Fibroblast of pulmonary artery (primary cell): ENCODE data around the gene OGFRL1.
A peak's percentile ranks its signal among the peaks of the same experiment; 100 is the strongest.

Source experiments
- DNase-seq: peaks from one replicate; pipeline ENCODE4 v3.0.0-alpha.2; 2010; ENCODE audit warnings: low read depth
- H3K4me3 ChIP-seq: replicated peaks from 2 replicates; pipeline ENCODE4 v1.5.1; 2011; ENCODE audit warnings: low read depth, mild to moderate bottlenecking, control low read depth, low read length, moderate library complexity
- CTCF ChIP-seq: IDR thresholded peaks from 2 replicates; pipeline ENCODE4 v1.5.1; 2011; ENCODE audit warnings: mild to moderate bottlenecking, control low read depth, low read length, inconsistent platforms; ENCODE audit errors: missing control alignments

The OGFRL1 gene

GRCh38 chr6:71330501-71330900 lies 41.9 kb downstream of the OGFRL1 start:
- no peak for DNase-seq
- TF ChIP-seq CTCF = no peak
- H3K4me3 ChIP-seq = no peak overlapping the region

- no peak for DNase-seq
- TF ChIP-seq CTCF = no peak
- no peak overlapping the region for H3K4me3 ChIP-seq
Measured at GRCh38 chr6:71332012-71332411, 43.4 kb downstream of the OGFRL1 start.

DNA sequence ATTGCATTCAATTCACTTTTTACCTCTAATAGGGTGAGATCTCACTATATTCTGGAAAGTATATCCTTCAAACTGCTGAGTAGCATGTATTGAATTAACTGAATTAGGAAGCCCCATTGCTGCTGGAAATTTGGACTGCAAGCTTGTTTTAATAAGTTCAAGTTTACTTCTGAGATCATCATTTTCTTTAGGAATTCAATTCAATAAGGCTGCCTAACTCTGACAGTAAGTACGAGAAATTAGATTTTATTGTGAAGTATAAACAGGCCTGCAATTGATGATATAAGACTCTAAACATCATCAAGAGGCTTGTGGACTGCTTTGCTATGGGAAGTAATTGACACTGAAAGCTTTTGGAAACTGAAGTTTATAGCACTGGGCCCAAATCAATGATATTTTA lies 44.4 kb downstream of the OGFRL1 start:
- TF ChIP-seq CTCF = no peak
- no peak for DNase-seq
- H3K4me3 ChIP-seq = no peak overlapping the region

- H3K4me3 ChIP-seq = no peak overlapping the region
- peak; percentile 96 for DNase-seq
- TF ChIP-seq CTCF = no peak
Measured at GRCh38 chr6:71333697-71334096, 45.1 kb downstream of the OGFRL1 start.

- TF ChIP-seq CTCF = no peak
- DNase-seq = no peak
- no peak overlapping the region for H3K4me3 ChIP-seq
Measured at GRCh38 chr6:71334768-71335167, 46.2 kb downstream of the OGFRL1 start.

DNA sequence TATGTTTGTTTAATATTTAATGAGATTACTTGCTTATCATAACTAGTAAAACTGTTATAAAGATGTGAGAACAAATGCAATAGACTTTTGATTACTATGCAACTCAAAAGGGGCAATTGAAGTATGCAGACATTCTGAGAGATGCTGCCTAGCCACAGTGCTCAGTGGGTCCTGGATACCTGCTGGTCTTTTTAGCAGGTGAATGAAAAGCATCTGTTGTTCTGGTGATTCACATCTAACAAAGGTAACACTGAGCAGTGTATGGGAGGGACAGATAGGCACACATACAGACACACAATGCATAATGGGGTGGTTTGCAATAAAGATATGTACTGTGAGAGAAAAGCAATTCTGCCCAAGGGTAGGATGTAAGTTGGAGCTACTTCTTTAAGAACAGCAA lies 46.9 kb downstream of the OGFRL1 start:
- H3K4me3 ChIP-seq = no peak overlapping the region
- TF ChIP-seq CTCF = no peak
- no peak for DNase-seq

- DNase-seq = no peak
- H3K4me3 ChIP-seq = no peak overlapping the region
- TF ChIP-seq CTCF = no peak
Measured at GRCh38 chr6:71336901-71337300, 48.3 kb downstream of the OGFRL1 start.
